SK-N-SH treated with all-trans-retinoic acid at 6 μM for 48 hours (cell line): Measurements from ENCODE around the gene AOX1.

Experiments used
- ATAC-seq: fragments of 200-7000 bp; cut with Tn5 transposase; 3 replicates; pipeline ENCODE4 v1.9.1; 2020; ENCODE audit warnings: mild to moderate bottlenecking, moderate library complexity
- ARNTL ChIP-seq: fragments of 450-650 bp; formaldehyde crosslinking; IDR thresholded peaks from 2 replicates; pipeline ENCODE4 v1.5.0; 2020; ENCODE audit warnings: low read depth, mild to moderate bottlenecking, moderate library complexity, borderline replicate concordance
- BACH2 ChIP-seq: fragments of 250-450 bp; sonication (Bioruptor Pico); IDR thresholded peaks from 2 replicates; pipeline ENCODE4 v1.9.0; 2021; ENCODE audit warnings: mild to moderate bottlenecking, borderline replicate concordance
- CSDC2 ChIP-seq: fragments of 250-450 bp; sonication (Bioruptor Pico); IDR thresholded peaks from 2 replicates; pipeline ENCODE4 v1.5.0; 2020; ENCODE audit warnings: mild to moderate bottlenecking, moderate library complexity
- ESRRG ChIP-seq: fragments of 250-450 bp; sonication (Bioruptor Pico); IDR thresholded peaks from 2 replicates; pipeline ENCODE4 v1.6.1; 2021; ENCODE audit warnings: mild to moderate bottlenecking
- GLIS3 ChIP-seq: fragments of 250-450 bp; sonication (Bioruptor Pico); IDR thresholded peaks from 2 replicates; pipeline ENCODE4 v1.5.0; 2020; ENCODE audit warnings: mild to moderate bottlenecking, moderate library complexity
- ISL1 ChIP-seq: fragments of 250-450 bp; sonication (Bioruptor Pico); IDR thresholded peaks from 2 replicates; pipeline ENCODE4 v2.1.2; 2022; ENCODE audit warnings: mild to moderate bottlenecking, moderate library complexity
- OSR1 ChIP-seq: fragments of 250-450 bp; sonication (Bioruptor Pico); IDR thresholded peaks from 2 replicates; pipeline ENCODE4 v1.8.0; 2022; ENCODE audit warnings: moderate library complexity, mild to moderate bottlenecking, inconsistent platforms
- PPARA ChIP-seq: fragments of 250-450 bp; sonication (Bioruptor Pico); IDR thresholded peaks from 2 replicates; pipeline ENCODE4 v1.5.0; 2020; ENCODE audit warnings: mild to moderate bottlenecking, borderline replicate concordance
- RARB ChIP-seq: fragments of 250-450 bp; sonication (Bioruptor Pico); IDR thresholded peaks from 2 replicates; pipeline ENCODE4 v1.8.0; 2021; ENCODE audit warnings: mild to moderate bottlenecking, moderate library complexity
- SNAI2 ChIP-seq: fragments of 250-450 bp; sonication (Bioruptor Pico); IDR thresholded peaks from 2 replicates; pipeline ENCODE4 v1.5.0; 2020; ENCODE audit warnings: mild to moderate bottlenecking, moderate library complexity
- TCF4 ChIP-seq: fragments of 250-450 bp; sonication (Bioruptor Pico); IDR thresholded peaks from 2 replicates; pipeline ENCODE4 v1.8.0; 2021; ENCODE audit warnings: mild to moderate bottlenecking, moderate library complexity, borderline replicate concordance
- ZC3H10 ChIP-seq: fragments of 250-450 bp; sonication (Bioruptor Pico); IDR thresholded peaks from 2 replicates; pipeline ENCODE4 v1.5.1; 2021; ENCODE audit warnings: mild to moderate bottlenecking, moderate library complexity
- ZFP3 ChIP-seq: fragments of 250-450 bp; sonication (Bioruptor Pico); IDR thresholded peaks from 2 replicates; pipeline ENCODE4 v1.5.0; 2020; ENCODE audit warnings: mild to moderate bottlenecking, moderate library complexity
- ZFP30 ChIP-seq: fragments of 450-650 bp; formaldehyde crosslinking; IDR thresholded peaks from 2 replicates; pipeline ENCODE4 v1.5.0; 2022; ENCODE audit warnings: mild to moderate bottlenecking, moderate library complexity
- ZNF565 ChIP-seq: fragments of 450-650 bp; formaldehyde crosslinking; conservative IDR thresholded peaks from 2 replicates; pipeline ENCODE4 v1.5.0; 2020; ENCODE audit warnings: low read depth, mild to moderate bottlenecking, moderate library complexity
- ZNF70 ChIP-seq: fragments of 450-650 bp; formaldehyde crosslinking; IDR thresholded peaks from 2 replicates; pipeline ENCODE4 v1.5.0; 2020; ENCODE audit warnings: mild to moderate bottlenecking, moderate library complexity
- ZNF8 ChIP-seq: fragments of 450-650 bp; formaldehyde crosslinking; IDR thresholded peaks from 2 replicates; pipeline ENCODE4 v1.5.0; 2020; ENCODE audit warnings: mild to moderate bottlenecking, moderate library complexity
- TF ChIP-seq, protein P1 (sequence below): fragments of 250-450 bp; sonication (Bioruptor Pico); IDR thresholded peaks from 2 replicates; pipeline ENCODE4 v1.8.0; 2020; ENCODE audit warnings: mild to moderate bottlenecking, moderate library complexity, borderline replicate concordance
- TF ChIP-seq, protein P2 (sequence below): fragments of 250-450 bp; sonication (Bioruptor Pico); IDR thresholded peaks from 2 replicates; pipeline ENCODE4 v1.8.0; 2021; ENCODE audit warnings: low read depth, mild to moderate bottlenecking, moderate library complexity, borderline replicate concordance
- TF ChIP-seq, protein P3 (sequence below): fragments of 250-450 bp; sonication (Bioruptor Pico); IDR thresholded peaks from 2 replicates; pipeline ENCODE4 v1.5.1; 2020; ENCODE audit warnings: low read depth, mild to moderate bottlenecking, moderate library complexity
- TF ChIP-seq, protein P4 (sequence below): fragments of 250-450 bp; sonication (Bioruptor Pico); IDR thresholded peaks from 2 replicates; pipeline ENCODE4 v1.5.0; 2020; ENCODE audit warnings: mild to moderate bottlenecking, moderate library complexity

The AOX1 gene

DNA sequence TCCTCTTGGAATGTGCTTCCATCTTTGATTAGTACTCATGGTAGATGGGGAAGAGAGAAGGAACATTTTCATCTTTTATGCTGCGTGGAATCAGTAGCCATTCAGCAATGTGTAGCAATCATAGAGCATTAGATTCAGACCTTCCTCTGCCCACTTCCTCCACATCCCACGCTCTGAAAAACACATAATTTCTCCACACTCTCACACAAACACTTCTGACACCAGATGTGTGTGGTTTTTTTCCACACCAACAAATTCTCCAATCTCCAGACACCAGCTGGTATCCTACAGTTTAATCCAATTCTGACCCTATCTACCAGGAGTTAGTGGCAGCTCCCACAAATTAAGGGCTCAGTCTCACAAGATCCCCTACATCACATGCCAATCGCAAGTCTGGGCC lies 103.3 kb downstream of the AOX1 start:
- TF ChIP-seq ZNF565 (CRISPR knock-in tag) = no peak
- no peak for TF ChIP-seq ISL1 (CRISPR knock-in tag)
- no peak for TF ChIP-seq ZNF8 (CRISPR knock-in tag)
- no peak for TF ChIP-seq SNAI2 (CRISPR knock-in tag)
- TF ChIP-seq, protein P1, sequence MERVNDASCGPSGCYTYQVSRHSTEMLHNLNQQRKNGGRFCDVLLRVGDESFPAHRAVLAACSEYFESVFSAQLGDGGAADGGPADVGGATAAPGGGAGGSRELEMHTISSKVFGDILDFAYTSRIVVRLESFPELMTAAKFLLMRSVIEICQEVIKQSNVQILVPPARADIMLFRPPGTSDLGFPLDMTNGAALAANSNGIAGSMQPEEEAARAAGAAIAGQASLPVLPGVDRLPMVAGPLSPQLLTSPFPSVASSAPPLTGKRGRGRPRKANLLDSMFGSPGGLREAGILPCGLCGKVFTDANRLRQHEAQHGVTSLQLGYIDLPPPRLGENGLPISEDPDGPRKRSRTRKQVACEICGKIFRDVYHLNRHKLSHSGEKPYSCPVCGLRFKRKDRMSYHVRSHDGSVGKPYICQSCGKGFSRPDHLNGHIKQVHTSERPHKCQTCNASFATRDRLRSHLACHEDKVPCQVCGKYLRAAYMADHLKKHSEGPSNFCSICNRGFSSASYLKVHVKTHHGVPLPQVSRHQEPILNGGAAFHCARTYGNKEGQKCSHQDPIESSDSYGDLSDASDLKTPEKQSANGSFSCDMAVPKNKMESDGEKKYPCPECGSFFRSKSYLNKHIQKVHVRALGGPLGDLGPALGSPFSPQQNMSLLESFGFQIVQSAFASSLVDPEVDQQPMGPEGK (CRISPR knock-in tag) = no peak
- no peak for TF ChIP-seq GLIS3 (CRISPR knock-in tag)
- TF ChIP-seq ARNTL (CRISPR knock-in tag) = no peak
- TF ChIP-seq ZNF70 = no peak
- no peak for TF ChIP-seq RARB (CRISPR knock-in tag)
- no peak for TF ChIP-seq PPARA (CRISPR knock-in tag)
- TF ChIP-seq, protein P2, sequence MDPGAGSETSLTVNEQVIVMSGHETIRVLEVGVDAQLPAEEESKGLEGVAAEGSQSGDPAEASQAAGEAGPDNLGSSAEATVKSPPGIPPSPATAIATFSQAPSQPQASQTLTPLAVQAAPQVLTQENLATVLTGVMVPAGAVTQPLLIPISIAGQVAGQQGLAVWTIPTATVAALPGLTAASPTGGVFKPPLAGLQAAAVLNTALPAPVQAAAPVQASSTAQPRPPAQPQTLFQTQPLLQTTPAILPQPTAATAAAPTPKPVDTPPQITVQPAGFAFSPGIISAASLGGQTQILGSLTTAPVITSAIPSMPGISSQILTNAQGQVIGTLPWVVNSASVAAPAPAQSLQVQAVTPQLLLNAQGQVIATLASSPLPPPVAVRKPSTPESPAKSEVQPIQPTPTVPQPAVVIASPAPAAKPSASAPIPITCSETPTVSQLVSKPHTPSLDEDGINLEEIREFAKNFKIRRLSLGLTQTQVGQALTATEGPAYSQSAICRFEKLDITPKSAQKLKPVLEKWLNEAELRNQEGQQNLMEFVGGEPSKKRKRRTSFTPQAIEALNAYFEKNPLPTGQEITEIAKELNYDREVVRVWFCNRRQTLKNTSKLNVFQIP (CRISPR knock-in tag) = no peak
- TF ChIP-seq ZFP3 (CRISPR knock-in tag) = no peak
- TF ChIP-seq, protein P3, sequence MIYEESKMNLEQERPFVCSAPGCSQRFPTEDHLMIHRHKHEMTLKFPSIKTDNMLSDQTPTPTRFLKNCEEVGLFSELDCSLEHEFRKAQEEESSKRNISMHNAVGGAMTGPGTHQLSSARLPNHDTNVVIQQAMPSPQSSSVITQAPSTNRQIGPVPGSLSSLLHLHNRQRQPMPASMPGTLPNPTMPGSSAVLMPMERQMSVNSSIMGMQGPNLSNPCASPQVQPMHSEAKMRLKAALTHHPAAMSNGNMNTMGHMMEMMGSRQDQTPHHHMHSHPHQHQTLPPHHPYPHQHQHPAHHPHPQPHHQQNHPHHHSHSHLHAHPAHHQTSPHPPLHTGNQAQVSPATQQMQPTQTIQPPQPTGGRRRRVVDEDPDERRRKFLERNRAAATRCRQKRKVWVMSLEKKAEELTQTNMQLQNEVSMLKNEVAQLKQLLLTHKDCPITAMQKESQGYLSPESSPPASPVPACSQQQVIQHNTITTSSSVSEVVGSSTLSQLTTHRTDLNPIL (CRISPR knock-in tag) = no peak
- no peak for TF ChIP-seq BACH2 (CRISPR knock-in tag)
- ATAC-seq = no peak

DNA sequence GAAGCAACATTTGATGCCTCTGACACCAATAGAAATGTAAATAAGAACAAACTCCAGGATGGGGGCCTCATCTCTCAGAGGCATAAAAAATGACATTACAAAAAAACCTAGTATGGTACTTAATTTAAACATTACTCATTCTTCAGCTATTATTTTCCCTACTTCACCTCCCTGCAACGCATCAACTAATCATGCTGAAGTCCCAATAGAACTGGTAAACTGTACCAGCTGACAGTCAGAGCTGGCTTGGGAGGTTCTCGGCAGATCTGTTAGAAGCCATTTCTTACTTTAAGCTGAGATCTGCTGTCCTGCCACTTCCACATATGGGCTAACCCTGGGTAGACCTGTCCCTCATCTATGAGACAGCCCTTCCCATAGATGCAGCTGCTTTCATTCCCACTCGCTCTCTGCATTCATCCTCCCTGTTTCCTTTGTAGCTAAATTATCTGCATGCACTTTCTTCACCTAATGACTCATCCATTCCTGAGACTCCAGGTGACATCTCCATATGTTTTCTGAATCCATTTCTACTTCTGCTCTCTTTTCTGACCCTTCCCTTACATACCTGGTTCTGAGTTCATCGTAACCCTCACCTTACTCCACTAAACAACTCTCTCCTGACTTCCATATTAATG lies 108.1 kb downstream of the AOX1 start:
- ATAC-seq = 0 out of 3 replicates have a peak, but pooled peaks have one; percentile 28

DNA sequence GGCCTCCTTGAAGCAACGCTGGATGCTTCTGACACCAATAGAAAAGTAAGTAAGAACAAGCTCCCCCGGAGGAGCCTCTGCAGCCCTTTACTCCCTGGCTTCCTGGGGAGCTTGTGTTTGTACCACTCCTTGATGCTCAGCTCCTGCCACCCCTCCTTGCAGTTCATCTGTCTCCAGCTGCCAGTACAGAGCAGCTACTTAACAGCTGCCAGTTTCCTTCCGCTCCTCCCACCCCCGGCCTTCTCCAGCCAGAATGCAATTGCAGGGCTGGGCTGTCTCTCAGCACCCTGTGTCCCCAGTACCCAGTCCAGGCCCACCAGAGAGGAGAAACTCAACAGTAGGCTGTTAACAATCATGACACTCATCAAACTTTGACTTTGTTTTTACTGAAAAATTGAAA lies 109.4 kb downstream of the AOX1 start:
- no peak for ATAC-seq
- no peak for TF ChIP-seq CSDC2 (CRISPR knock-in tag)
- no peak for TF ChIP-seq TCF4 (CRISPR knock-in tag)
- TF ChIP-seq ZFP3 (CRISPR knock-in tag) = no peak
- TF ChIP-seq ESRRG (CRISPR knock-in tag) = no peak
- TF ChIP-seq ZNF8 (CRISPR knock-in tag) = no peak
- no peak for TF ChIP-seq ZC3H10 (CRISPR knock-in tag)
- no peak for TF ChIP-seq ZNF565 (CRISPR knock-in tag)
- TF ChIP-seq GLIS3 (CRISPR knock-in tag) = no peak
- TF ChIP-seq, protein P2 (CRISPR knock-in tag) = no peak
- TF ChIP-seq, protein P4, sequence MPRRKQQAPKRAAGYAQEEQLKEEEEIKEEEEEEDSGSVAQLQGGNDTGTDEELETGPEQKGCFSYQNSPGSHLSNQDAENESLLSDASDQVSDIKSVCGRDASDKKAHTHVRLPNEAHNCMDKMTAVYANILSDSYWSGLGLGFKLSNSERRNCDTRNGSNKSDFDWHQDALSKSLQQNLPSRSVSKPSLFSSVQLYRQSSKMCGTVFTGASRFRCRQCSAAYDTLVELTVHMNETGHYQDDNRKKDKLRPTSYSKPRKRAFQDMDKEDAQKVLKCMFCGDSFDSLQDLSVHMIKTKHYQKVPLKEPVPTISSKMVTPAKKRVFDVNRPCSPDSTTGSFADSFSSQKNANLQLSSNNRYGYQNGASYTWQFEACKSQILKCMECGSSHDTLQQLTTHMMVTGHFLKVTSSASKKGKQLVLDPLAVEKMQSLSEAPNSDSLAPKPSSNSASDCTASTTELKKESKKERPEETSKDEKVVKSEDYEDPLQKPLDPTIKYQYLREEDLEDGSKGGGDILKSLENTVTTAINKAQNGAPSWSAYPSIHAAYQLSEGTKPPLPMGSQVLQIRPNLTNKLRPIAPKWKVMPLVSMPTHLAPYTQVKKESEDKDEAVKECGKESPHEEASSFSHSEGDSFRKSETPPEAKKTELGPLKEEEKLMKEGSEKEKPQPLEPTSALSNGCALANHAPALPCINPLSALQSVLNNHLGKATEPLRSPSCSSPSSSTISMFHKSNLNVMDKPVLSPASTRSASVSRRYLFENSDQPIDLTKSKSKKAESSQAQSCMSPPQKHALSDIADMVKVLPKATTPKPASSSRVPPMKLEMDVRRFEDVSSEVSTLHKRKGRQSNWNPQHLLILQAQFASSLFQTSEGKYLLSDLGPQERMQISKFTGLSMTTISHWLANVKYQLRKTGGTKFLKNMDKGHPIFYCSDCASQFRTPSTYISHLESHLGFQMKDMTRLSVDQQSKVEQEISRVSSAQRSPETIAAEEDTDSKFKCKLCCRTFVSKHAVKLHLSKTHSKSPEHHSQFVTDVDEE = no peak
- TF ChIP-seq BACH2 (CRISPR knock-in tag) = no peak
- TF ChIP-seq ARNTL (CRISPR knock-in tag) = no peak
- TF ChIP-seq ZFP30 (CRISPR knock-in tag) = no peak
- TF ChIP-seq, protein P1 (CRISPR knock-in tag) = no peak
- no peak for TF ChIP-seq ZNF70

More for the DNA sequence above, 108.1 kb downstream of the AOX1 start:
- no peak for TF ChIP-seq PPARA (CRISPR knock-in tag)
- no peak for TF ChIP-seq ZNF565 (CRISPR knock-in tag)
- TF ChIP-seq OSR1 = no peak
- TF ChIP-seq ZNF8 (CRISPR knock-in tag) = no peak
- TF ChIP-seq RARB (CRISPR knock-in tag) = no peak
- TF ChIP-seq ESRRG (CRISPR knock-in tag) = no peak
- TF ChIP-seq, protein P3 (CRISPR knock-in tag) = no peak
- TF ChIP-seq, all 23 proteins: peak for 0
